ENCODE results near the gene KATNB1. TPM values are rescaled to one million over a fixed set of nuclear protein-coding genes. Genes with fewer than 3 reads are reported as not detected.

KATNB1 gene
- total and polyA plus RNA-seq, 2 donors (not counting 1 experiment from before 2014, with no cell fraction given), result 6.7 to 15.2 TPM

GRCh38 chr16:57791195-57791892 is 55.8 kb downstream of the KATNB1 start:
- Histone ChIP-seq H3K9me3 (ENCODE audit: control insufficient read depth, insufficient read depth, low read depth, low read length) (no peaks in the 10 kb centered on the region), H3K9ac (ENCODE audit: insufficient read depth, low read length) (no peak overlapping the region), H3K36me3 (ENCODE audit: control insufficient read depth, insufficient read depth, low read length) (peaks cover 10% of the 10 kb centered on the region), H2AFZ (ENCODE audit: low read length) (no peak overlapping the region), H4K20me1 (ENCODE audit: control insufficient read depth, extremely low read depth, insufficient read depth, low read length) (no peaks in the 10 kb centered on the region), H3K4me3 (replicated peaks in 1 of 4; ENCODE audit: control extremely low read depth in 1 of 4, insufficient read depth in 1 of 4, low read depth in 3 of 4, low read length in 4 of 4) (no peak overlapping the region), H3K79me2 (ENCODE audit: control insufficient read depth, insufficient read depth, low read length) (peaks cover 2% of the 10 kb centered on the region), H3K27ac (ENCODE audit: insufficient read depth, low read length) (no peak overlapping the region), H3K27me3 (ENCODE audit: control insufficient read depth, insufficient read depth, low read length) (no peaks in the 10 kb centered on the region), H3K4me1 (ENCODE audit: control insufficient read depth, extremely low read depth, insufficient read depth, low read length) (peaks cover 10% of the 10 kb centered on the region), H3K4me2 (ENCODE audit: extremely low read depth, insufficient read depth, low read length) (no peak overlapping the region)
- DNase-seq (ENCODE audit: low read depth in 2 of 2), result peak in 1 of 2 donors; percentile 31
- no peak for TF ChIP-seq CTCF (conservative IDR thresholded peaks at IDR 0.05 in 1 of 2, IDR thresholded peaks at IDR 0.05 in 1 of 2; ENCODE audit: low read depth in 1 of 2, low read length in 2 of 2)

GRCh38 chr16:57791893-57792461 is 56.4 kb downstream of the KATNB1 start:
- no peak for DNase-seq (ENCODE audit: low read depth in 2 of 2)

More at GRCh38 chr16:57791893-57792461, 56.4 kb downstream of the KATNB1 start:
- H3K4me1 ChIP-seq (ENCODE audit: control insufficient read depth, extremely low read depth, insufficient read depth, low read length), result peaks cover 4% of the 10 kb centered on the region
- H4K20me1 ChIP-seq (ENCODE audit: control insufficient read depth, extremely low read depth, insufficient read depth, low read length), result no peaks in the 10 kb centered on the region
- peaks cover 12% of the 10 kb centered on the region for H3K36me3 ChIP-seq (ENCODE audit: control insufficient read depth, insufficient read depth, low read length)
- no peak for TF ChIP-seq CTCF (conservative IDR thresholded peaks at IDR 0.05 in 1 of 2, IDR thresholded peaks at IDR 0.05 in 1 of 2; ENCODE audit: low read depth in 1 of 2, low read length in 2 of 2)
- TF ChIP-seq EZH2 (IDR thresholded peaks at IDR 0.05; ENCODE audit: low read length, missing control alignments), result no peak
- H3K27me3 ChIP-seq (ENCODE audit: control insufficient read depth, insufficient read depth, low read length), result no peaks in the 10 kb centered on the region
- no peak overlapping the region for H3K4me3 ChIP-seq (replicated peaks in 1 of 4; ENCODE audit: control extremely low read depth in 1 of 4, insufficient read depth in 1 of 4, low read depth in 3 of 4, low read length in 4 of 4)
- no peak overlapping the region for H2AFZ ChIP-seq (ENCODE audit: low read length)
- H3K9me3 ChIP-seq (ENCODE audit: control insufficient read depth, insufficient read depth, low read depth, low read length), result no peaks in the 10 kb centered on the region
- H3K79me2 ChIP-seq (ENCODE audit: control insufficient read depth, insufficient read depth, low read length), result peaks cover 3% of the 10 kb centered on the region
- no peak overlapping the region for H3K27ac ChIP-seq (ENCODE audit: insufficient read depth, low read length)
- no peak overlapping the region for H3K9ac ChIP-seq (ENCODE audit: insufficient read depth, low read length)
- no peak overlapping the region for H3K4me2 ChIP-seq (ENCODE audit: extremely low read depth, insufficient read depth, low read length)
